DMS153 (cell line): Measurements from ENCODE around the gene CIAO1.
"Not testable (repeated sequence)": the region's sequence is repeated elsewhere in the genome, so short reads cannot be mapped to it uniquely, and the experiment has no call there.

Experiments used
- DNase-seq: peaks from one replicate; lab custom pipeline; 2025; lab: John Stamatoyannopoulos, UW

The CIAO1 gene

GRCh38 chr2:96265840-96266679, at the start of gene CIAO1, which contains the start of gene TMEM127:
Gene CIAO1 (plus strand): TSS chr2:96266225. CDS start chr2:96266351, 126 bp downstream.
Gene TMEM127 (minus strand): TSS chr2:96265997. CDS start chr2:96265381, 616 bp downstream.
- peak; percentile 97 for DNase-seq

GRCh38 chr2:96218508-96219131, 47.4 kb upstream of the CIAO1 start:
- no peak for DNase-seq

GRCh38 chr2:96219959-96220358, 46.1 kb upstream of the CIAO1 start:
- not testable (repeated sequence) for DNase-seq

GRCh38 chr2:96221106-96221505, 44.9 kb upstream of the CIAO1 start:
- not testable (repeated sequence) for DNase-seq

- no peak for DNase-seq
Observed at GRCh38 chr2:96225016-96225533, 41.0 kb upstream of the CIAO1 start.

- no peak for DNase-seq
Observed at GRCh38 chr2:96231316-96231715, 34.7 kb upstream of the CIAO1 start.

GRCh38 chr2:96233436-96233835, 32.6 kb upstream of the CIAO1 start:
- DNase-seq, result no peak

GRCh38 chr2:96233880-96234316, 32.1 kb upstream of the CIAO1 start:
- no peak for DNase-seq

- DNase-seq, result no peak
Observed at GRCh38 chr2:96236882-96237281, 29.1 kb upstream of the CIAO1 start.

GRCh38 chr2:96238266-96238665, 27.8 kb upstream of the CIAO1 start:
- DNase-seq, result no peak

GRCh38 chr2:96239091-96239490, 26.9 kb upstream of the CIAO1 start:
- DNase-seq, result no peak

GRCh38 chr2:96239745-96240264, 26.2 kb upstream of the CIAO1 start:
- DNase-seq, result no peak

GRCh38 chr2:96240341-96241038, 25.5 kb upstream of the CIAO1 start:
- DNase-seq, result no peak

GRCh38 chr2:96241227-96241626, 24.8 kb upstream of the CIAO1 start:
- DNase-seq, result no peak

GRCh38 chr2:96241900-96242611, 24.0 kb upstream of the CIAO1 start:
- peak; percentile 20 for DNase-seq

GRCh38 chr2:96243843-96244242, 22.2 kb upstream of the CIAO1 start:
- no peak for DNase-seq

GRCh38 chr2:96245609-96246390, 20.2 kb upstream of the CIAO1 start:
- no peak for DNase-seq

GRCh38 chr2:96247009-96247408, 19.0 kb upstream of the CIAO1 start:
- no peak for DNase-seq

GRCh38 chr2:96247896-96248295, 18.1 kb upstream of the CIAO1 start:
- DNase-seq, result no peak

GRCh38 chr2:96248624-96249023, 17.4 kb upstream of the CIAO1 start:
- no peak for DNase-seq

- no peak for DNase-seq
Observed at GRCh38 chr2:96249654-96250053, 16.4 kb upstream of the CIAO1 start.
